ENCODE measurements around the gene ACSL3. TPM values are rescaled to one million over a fixed set of nuclear protein-coding genes. Genes with fewer than 3 reads are reported as not detected.
A peak's percentile ranks its signal among the peaks of the same experiment; 100 is the strongest.

ACSL3 gene
- total RNA-seq, 1 experiment from 2014 or later: 236 TPM

GRCh38 chr2:222942977-222943376 is 82.1 kb downstream of the ACSL3 start:
- Histone ChIP-seq H4K20me1 (ENCODE audit: low read length) (peaks cover 17% of the 10 kb centered on the region), H3K79me2 (ENCODE audit: low read length) (peaks cover 14% of the 10 kb centered on the region; the same call in 1 of the 2 replicates), H3F3A (ENCODE audit: low read length, unreplicated experiment) (peaks cover under 1% of the 10 kb centered on the region), H3K9ac (ENCODE audit: low read length) (no peak overlapping the region), H3K9me3 (ENCODE audit: low read length) (no peaks in the 10 kb centered on the region), H3K4me2 (ENCODE audit: low read length) (peak overlapping the region; percentile 52), H3K27me3 (ENCODE audit: low read length) (no peaks in the 10 kb centered on the region), H3K4me1 (ENCODE audit: insufficient read depth, low read length) (peaks cover 34% of the 10 kb centered on the region), H3K36me3 (ENCODE audit: low read depth, low read length) (peaks cover 31% of the 10 kb centered on the region), H3K27ac (ENCODE audit: low read length) (peak overlapping the region; percentile 46), H2AFZ (ENCODE audit: low read length) (no peak overlapping the region), H3K4me3 (ENCODE audit: low read length) (no peak overlapping the region), H3K9me2 (replicated peaks; ENCODE audit: low read length) (no peaks in the 10 kb centered on the region)
- TF ChIP-seq, protein P1, sequence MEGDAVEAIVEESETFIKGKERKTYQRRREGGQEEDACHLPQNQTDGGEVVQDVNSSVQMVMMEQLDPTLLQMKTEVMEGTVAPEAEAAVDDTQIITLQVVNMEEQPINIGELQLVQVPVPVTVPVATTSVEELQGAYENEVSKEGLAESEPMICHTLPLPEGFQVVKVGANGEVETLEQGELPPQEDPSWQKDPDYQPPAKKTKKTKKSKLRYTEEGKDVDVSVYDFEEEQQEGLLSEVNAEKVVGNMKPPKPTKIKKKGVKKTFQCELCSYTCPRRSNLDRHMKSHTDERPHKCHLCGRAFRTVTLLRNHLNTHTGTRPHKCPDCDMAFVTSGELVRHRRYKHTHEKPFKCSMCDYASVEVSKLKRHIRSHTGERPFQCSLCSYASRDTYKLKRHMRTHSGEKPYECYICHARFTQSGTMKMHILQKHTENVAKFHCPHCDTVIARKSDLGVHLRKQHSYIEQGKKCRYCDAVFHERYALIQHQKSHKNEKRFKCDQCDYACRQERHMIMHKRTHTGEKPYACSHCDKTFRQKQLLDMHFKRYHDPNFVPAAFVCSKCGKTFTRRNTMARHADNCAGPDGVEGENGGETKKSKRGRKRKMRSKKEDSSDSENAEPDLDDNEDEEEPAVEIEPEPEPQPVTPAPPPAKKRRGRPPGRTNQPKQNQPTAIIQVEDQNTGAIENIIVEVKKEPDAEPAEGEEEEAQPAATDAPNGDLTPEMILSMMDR (conservative IDR thresholded peaks at IDR 0.05; ENCODE audit: low read depth, low read length): no peak
- no peak for TF ChIP-seq EZH2 (IDR thresholded peaks at IDR 0.05; ENCODE audit: low read length, unreplicated experiment)
- no peak for TF ChIP-seq EZH2phosphoT487 (IDR thresholded peaks at IDR 0.05; ENCODE audit: borderline replicate concordance, low read length)
- DNase-seq: no peak
- POLR2A ChIA-PET (ENCODE audit: unreplicated experiment): no interaction called here
- CTCF ChIA-PET: no interaction called here
- BruUV-seq (replicated peaks): no TSS peak
- intact Hi-C loops (cut with micrococcal nuclease): no loop called here
- ATAC-seq: no peak

DNA sequence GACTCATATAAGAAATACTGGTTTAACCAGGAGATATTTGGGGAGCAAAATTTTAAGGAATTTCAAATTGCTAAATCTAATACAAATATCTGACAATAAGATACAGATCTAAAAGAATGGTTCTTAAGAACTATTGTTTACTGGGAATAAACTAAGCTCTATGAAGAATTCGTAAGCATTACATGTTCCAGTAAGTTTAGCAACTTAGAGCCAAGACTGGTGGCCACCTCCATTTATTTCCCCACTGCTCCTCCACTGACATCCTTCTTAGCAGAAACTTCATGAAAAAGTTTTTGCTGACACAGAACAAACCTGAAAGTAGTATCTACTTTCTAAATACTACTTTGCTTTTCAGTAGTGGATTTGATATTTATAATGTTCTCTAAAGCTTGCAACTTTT is 83.0 kb downstream of the ACSL3 start:
- H3K9me3 ChIP-seq (ENCODE audit: low read length): no peaks in the 10 kb centered on the region
- ATAC-seq (peak; percentile 25; the same call in 1 of the 2 replicates), DNase-seq (peak; percentile 75)
- H3K27me3 ChIP-seq (ENCODE audit: low read length): no peaks in the 10 kb centered on the region
- H3K36me3 ChIP-seq (ENCODE audit: low read depth, low read length): peaks cover 23% of the 10 kb centered on the region
- H3K4me1 ChIP-seq (ENCODE audit: insufficient read depth, low read length): peaks cover 34% of the 10 kb centered on the region
- H2AFZ ChIP-seq (ENCODE audit: low read length): no peak overlapping the region
- ChIA-PET POLR2A (ENCODE audit: unreplicated experiment) (no interaction called here), CTCF (no interaction called here)
- H3K9me2 ChIP-seq (replicated peaks; ENCODE audit: low read length): no peaks in the 10 kb centered on the region
- intact Hi-C loops (cut with micrococcal nuclease): no loop called here
- no peak overlapping the region for H3K9ac ChIP-seq (ENCODE audit: low read length)
- H3K4me3 ChIP-seq (ENCODE audit: low read length): 0 out of 2 replicates have a peak overlapping the region, but pooled peaks have one; percentile 1
- peak overlapping the region; percentile 46 for H3K27ac ChIP-seq (ENCODE audit: low read length)
- peaks cover 8% of the 10 kb centered on the region for H4K20me1 ChIP-seq (ENCODE audit: low read length)
- H3K79me2 ChIP-seq (ENCODE audit: low read length): peaks cover 11% of the 10 kb centered on the region; the same call in 1 of the 2 replicates
- BruUV-seq (replicated peaks): no TSS peak
- H3F3A ChIP-seq (ENCODE audit: low read length, unreplicated experiment): no peaks in the 10 kb centered on the region
- TF ChIP-seq EZH2 (IDR thresholded peaks at IDR 0.05; ENCODE audit: low read length, unreplicated experiment) (no peak), EZH2phosphoT487 (IDR thresholded peaks at IDR 0.05; ENCODE audit: borderline replicate concordance, low read length) (no peak)
- TF ChIP-seq, protein P1 (conservative IDR thresholded peaks at IDR 0.05; ENCODE audit: low read depth, low read length): no peak
- H3K4me2 ChIP-seq (ENCODE audit: low read length): peak overlapping the region; percentile 52

DNA sequence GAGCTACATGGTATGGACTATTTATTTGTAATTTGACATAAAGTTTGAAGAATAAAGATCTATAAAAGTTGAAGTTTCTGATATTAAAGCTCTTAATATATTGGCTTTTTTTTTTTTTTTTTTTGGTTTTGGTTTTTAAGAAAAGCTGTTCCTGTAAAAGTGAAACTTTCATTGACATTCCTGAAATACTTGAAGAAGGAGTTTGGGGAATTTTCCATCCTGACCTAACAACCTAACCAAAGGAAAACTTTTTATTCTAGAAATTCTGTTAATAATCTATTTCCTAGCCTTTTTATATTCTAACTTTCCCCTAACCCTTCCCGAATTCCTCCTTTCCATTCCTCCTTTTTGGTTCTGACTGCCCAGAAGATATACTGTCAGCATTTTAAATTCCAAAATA is 83.7 kb downstream of the ACSL3 start:
- Histone ChIP-seq H3K9me2 (replicated peaks; ENCODE audit: low read length) (no peaks in the 10 kb centered on the region), H3F3A (ENCODE audit: low read length, unreplicated experiment) (no peaks in the 10 kb centered on the region), H3K27me3 (ENCODE audit: low read length) (no peaks in the 10 kb centered on the region), H3K4me3 (ENCODE audit: low read length) (no peak overlapping the region), H2AFZ (ENCODE audit: low read length) (no peak overlapping the region), H3K9ac (ENCODE audit: low read length) (no peak overlapping the region), H3K27ac (ENCODE audit: low read length) (0 out of 2 replicates have a peak overlapping the region, but pooled peaks have one; percentile 28), H3K9me3 (ENCODE audit: low read length) (no peaks in the 10 kb centered on the region), H3K36me3 (ENCODE audit: low read depth, low read length) (peaks cover 18% of the 10 kb centered on the region; the same call in 1 of the 2 replicates), H3K4me2 (ENCODE audit: low read length) (0 out of 2 replicates have a peak overlapping the region, but pooled peaks have one; percentile 52), H3K4me1 (ENCODE audit: insufficient read depth, low read length) (peaks cover 34% of the 10 kb centered on the region), H3K79me2 (ENCODE audit: low read length) (peaks cover 5% of the 10 kb centered on the region; the same call in 1 of the 2 replicates), H4K20me1 (ENCODE audit: low read length) (peaks cover 2% of the 10 kb centered on the region)
- DNase-seq: no peak
- TF ChIP-seq EZH2 (IDR thresholded peaks at IDR 0.05; ENCODE audit: low read length, unreplicated experiment) (no peak), EZH2phosphoT487 (IDR thresholded peaks at IDR 0.05; ENCODE audit: borderline replicate concordance, low read length) (no peak)
- TF ChIP-seq, protein P1 (conservative IDR thresholded peaks at IDR 0.05; ENCODE audit: low read depth, low read length): no peak
- ChIA-PET POLR2A (ENCODE audit: unreplicated experiment) (no interaction called here), CTCF (no interaction called here)
- ATAC-seq: no peak
- BruUV-seq (replicated peaks): no TSS peak
- intact Hi-C loops (cut with micrococcal nuclease): no loop called here
